SHP77 treated with DMSO at 0.1 percent for 48 hours (cell line): ENCODE results near the gene RPS6KA4.
A peak's percentile ranks its signal among the peaks of the same experiment; 100 is the strongest.
"Not testable (repeated sequence)": the region's sequence is repeated elsewhere in the genome, so short reads cannot be mapped to it uniquely, and the experiment has no call there.

Experiments used
- DNase-seq: peaks from one replicate; lab custom pipeline; 2025; lab: John Stamatoyannopoulos, UW

Gene RPS6KA4

GRCh38 chr11:64358907-64359711 is at the start of gene RPS6KA4:
Gene RPS6KA4 (plus strand): TSS chr11:64359162. CDS start chr11:64359236, 74 bp downstream.
- DNase-seq = no peak

GRCh38 chr11:64312947-64313346 is 46.0 kb upstream of the RPS6KA4 start:
- DNase-seq = no peak

- DNase-seq = no peak
Observed at GRCh38 chr11:64313491-64314145, 45.3 kb upstream of the RPS6KA4 start.

GRCh38 chr11:64314146-64314804 is 44.7 kb upstream of the RPS6KA4 start:
- no peak for DNase-seq

- no peak for DNase-seq
Observed at GRCh38 chr11:64314805-64315561, 44.0 kb upstream of the RPS6KA4 start.

GRCh38 chr11:64315667-64316526 is 43.1 kb upstream of the RPS6KA4 start:
- not testable (repeated sequence) for DNase-seq

GRCh38 chr11:64316672-64317324 is 42.2 kb upstream of the RPS6KA4 start:
- DNase-seq = peak; percentile 31

- peak; percentile 95 for DNase-seq
Observed at GRCh38 chr11:64317325-64317960, 41.5 kb upstream of the RPS6KA4 start, which contains the start of gene TRMT112. Gene TRMT112 (minus strand): TSS chr11:64317559. CDS start chr11:64317526, 33 bp downstream.

GRCh38 chr11:64317961-64318765 is 40.8 kb upstream of the RPS6KA4 start, which contains the start of gene PRDX5:
Gene PRDX5 (plus strand): TSS chr11:64318121. CDS start chr11:64318216, 95 bp downstream.
- DNase-seq = peak; percentile 82

- no peak for DNase-seq
Observed at GRCh38 chr11:64318766-64319761, 39.9 kb upstream of the RPS6KA4 start.

GRCh38 chr11:64320556-64320955 is 38.4 kb upstream of the RPS6KA4 start:
- no peak for DNase-seq

- no peak for DNase-seq
Observed at GRCh38 chr11:64321026-64321425, 37.9 kb upstream of the RPS6KA4 start.

- DNase-seq = no peak
Observed at GRCh38 chr11:64321533-64321932, 37.4 kb upstream of the RPS6KA4 start.

- no peak for DNase-seq
Observed at GRCh38 chr11:64322925-64323260, 36.1 kb upstream of the RPS6KA4 start.

- no peak for DNase-seq
Observed at GRCh38 chr11:64323373-64323772, 35.6 kb upstream of the RPS6KA4 start.

GRCh38 chr11:64323984-64324383 is 35.0 kb upstream of the RPS6KA4 start:
- DNase-seq = not testable (repeated sequence)

- DNase-seq = no peak
Observed at GRCh38 chr11:64324692-64325469, 34.1 kb upstream of the RPS6KA4 start.
